GM12872 (cell line): ENCODE results near the gene VWA2.

ENCODE experiments used
- TF ChIP-seq, protein P1 (sequence below): IDR thresholded peaks from 3 replicates; pipeline ENCODE4 v1.5.1; 2011; ENCODE audit warnings: low read depth, mild to moderate bottlenecking, low read length, moderate library complexity; ENCODE audit not compliant: insufficient read depth

Gene VWA2

DNA sequence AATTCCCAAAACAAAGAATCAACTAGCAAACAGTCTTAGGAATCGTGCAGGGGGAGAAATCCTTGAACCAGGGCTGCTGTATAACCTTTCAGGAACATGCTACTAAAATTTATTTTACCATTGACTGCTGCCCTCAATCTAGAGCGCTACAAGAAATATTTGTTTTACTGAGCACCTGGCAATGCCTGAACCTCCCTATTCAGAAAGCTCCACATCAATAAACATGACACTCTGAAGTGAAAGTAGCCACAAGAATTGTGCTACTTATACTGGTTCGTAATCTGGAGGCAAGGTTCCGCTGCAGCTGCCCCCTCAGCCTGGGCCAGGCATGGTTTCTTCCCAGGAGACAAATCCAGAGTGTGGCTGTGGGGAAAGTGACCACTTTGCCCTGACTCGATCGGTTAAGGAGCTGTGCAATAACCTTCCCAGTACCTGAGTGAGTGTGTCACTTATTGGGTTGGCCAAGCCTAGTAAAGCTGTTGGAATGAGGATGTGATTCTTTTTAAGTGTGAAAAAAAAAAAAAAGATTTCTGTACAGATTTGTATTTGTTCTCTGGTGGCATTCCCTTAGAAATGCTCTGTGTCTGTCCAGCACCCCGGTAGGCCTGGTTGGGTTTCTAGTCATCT is 7.7 kb downstream of the VWA2 start:
- TF ChIP-seq, protein P1, sequence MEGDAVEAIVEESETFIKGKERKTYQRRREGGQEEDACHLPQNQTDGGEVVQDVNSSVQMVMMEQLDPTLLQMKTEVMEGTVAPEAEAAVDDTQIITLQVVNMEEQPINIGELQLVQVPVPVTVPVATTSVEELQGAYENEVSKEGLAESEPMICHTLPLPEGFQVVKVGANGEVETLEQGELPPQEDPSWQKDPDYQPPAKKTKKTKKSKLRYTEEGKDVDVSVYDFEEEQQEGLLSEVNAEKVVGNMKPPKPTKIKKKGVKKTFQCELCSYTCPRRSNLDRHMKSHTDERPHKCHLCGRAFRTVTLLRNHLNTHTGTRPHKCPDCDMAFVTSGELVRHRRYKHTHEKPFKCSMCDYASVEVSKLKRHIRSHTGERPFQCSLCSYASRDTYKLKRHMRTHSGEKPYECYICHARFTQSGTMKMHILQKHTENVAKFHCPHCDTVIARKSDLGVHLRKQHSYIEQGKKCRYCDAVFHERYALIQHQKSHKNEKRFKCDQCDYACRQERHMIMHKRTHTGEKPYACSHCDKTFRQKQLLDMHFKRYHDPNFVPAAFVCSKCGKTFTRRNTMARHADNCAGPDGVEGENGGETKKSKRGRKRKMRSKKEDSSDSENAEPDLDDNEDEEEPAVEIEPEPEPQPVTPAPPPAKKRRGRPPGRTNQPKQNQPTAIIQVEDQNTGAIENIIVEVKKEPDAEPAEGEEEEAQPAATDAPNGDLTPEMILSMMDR: no peak

DNA sequence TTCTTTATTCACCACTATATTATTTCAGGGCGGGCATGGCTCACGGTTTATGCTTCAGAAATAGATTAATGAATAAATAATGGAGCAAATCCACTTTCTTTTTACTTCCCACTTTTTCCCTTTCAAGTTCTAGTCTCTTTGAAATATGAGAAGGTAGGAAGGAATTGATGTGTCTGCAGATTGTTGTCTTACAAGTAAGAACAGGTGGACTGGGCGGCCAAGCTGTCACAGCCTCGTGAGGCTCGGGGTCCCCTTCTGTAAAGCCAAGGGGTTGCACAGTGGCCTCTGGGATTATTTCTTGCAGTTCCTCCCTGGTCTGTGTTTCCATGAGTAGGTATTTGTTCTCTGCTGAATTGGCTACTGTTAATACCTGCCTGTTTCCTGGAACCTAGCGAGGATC is 11.2 kb downstream of the VWA2 start:
- TF ChIP-seq, protein P1: no peak

DNA sequence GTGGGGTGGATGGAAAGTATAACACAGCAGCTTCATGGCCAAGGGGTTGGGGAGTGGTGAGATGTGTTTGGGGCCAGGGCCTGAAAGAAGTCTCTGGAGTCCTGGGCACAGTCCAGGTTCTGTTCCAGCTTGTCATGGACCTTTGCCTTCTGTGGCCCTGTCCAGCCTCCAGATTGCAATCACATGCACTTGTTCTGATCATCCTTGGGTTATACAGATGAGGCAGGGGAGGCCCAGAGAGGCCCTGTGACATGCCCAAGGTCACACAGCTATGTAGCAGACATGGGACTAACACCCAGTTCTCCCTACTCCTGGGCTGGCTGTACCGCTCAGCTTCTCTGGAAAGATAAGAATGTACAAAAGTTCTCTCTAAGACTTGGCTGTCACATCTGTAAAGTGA is 11.7 kb downstream of the VWA2 start:
- TF ChIP-seq, protein P1: no peak

DNA sequence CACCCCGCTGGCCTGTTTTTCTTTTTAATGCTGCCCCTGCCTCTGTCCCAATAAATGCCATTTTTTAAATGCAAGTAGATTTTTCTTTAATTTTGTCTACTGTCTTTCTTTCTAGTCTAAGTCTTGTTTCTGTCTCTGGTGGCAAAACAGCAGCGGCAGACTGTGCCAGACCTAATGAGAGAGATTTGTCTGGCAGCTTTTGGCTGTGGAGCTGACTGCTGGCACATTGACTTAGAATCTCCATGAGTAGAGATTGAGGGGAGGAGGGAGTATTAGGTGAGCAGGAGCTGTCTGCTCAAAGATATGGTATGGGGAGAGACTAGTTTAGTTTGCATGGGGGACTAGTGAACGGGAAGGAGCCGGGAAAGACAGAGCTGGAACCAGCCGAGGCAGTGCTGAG is 13.0 kb downstream of the VWA2 start:
- TF ChIP-seq, protein P1: no peak

DNA sequence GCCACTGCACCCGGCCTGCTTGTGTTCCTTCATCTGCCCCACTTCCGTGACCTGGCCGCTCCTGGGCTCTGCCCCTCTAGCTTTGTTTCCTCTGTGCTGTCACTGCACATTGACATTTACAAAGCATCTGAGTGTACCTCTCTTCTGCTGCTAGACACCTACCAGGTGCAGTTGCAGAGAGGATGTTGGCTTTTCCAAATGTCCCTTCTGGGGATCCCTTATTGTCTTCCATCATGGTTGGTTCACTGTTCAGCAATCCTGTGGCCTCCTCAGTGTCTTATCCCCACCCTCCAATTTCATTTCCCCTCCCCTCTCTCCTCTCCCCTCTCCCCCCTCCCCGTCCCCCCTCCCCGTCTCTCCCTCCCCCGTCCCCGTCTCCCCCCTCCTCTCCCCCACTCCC is 13.8 kb downstream of the VWA2 start:
- TF ChIP-seq, protein P1: no peak

DNA sequence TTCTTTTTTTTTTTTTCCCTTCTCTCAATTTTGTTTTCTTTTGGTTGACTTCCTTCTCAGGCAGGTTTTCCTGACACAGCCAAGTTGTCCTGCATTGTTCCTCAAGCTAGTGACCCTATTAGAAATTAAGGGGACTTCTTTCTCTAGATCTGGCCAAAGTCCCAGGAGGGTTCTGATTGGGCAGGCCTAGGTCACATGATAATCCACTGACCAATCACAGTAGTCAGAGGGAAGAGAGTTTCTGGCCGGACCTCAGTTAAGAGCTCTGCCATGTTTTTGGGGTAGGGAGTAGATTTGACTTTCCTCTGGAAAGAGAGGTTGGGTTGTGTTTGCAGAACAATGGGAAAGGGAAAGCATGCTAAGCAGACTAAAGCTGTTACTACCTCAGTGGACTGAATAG is 16.2 kb downstream of the VWA2 start:
- TF ChIP-seq, protein P1: no peak

DNA sequence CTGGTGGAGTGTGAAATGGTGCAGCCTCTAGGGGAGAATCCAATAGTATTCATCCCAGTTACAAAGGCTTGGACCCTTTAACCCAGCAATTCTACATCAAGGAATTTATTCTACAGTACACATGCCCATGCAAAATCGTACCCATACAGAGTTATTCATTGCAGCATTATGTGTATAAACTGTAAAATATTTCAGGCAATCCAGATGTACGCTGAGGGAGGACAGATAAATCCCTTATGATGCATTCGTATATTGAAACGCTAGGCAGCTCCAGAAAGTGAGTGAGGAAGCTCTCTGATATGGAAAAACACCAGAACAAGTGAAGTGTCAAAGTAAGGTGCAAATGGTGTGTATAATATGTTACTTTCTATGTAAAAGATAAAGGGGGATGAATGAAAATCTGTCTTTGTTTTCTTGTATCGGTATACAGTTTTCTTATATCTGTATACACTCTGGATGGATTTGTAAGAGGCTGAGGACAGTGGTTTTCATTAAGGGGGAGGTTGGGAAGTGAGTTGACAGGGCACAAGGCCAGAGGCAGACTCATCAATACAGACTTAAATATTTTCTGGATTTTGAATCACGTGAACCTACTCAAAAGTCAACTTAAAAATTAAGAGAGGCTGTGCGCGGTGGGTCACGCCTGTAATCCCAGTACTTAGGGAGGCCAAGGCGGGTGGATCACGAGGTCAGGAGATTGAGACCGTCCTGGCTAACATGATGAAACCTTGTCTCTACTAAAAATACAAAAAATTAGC is 17.1 kb downstream of the VWA2 start:
- TF ChIP-seq, protein P1: no peak
